Natural killer cell (primary cell): ENCODE data around the gene KSR2. TPM values are rescaled to one million over a fixed set of nuclear protein-coding genes. Genes with fewer than 3 reads are reported as not detected.
"Not testable (repeated sequence)": the region's sequence is repeated elsewhere in the genome, so short reads cannot be mapped to it uniquely, and the experiment has no call there.

Experiments used
- ATAC-seq, 3 donors: fragments of 150-1000 bp in 2 of 3; fragments of 200-7000 bp in 1 of 3; cut with Tn5 transposase; 1 replicate in 1 of 3; 2 replicates in 2 of 3; pipeline ENCODE4 v1.10.0; 2021; ENCODE audit warnings: mild to moderate bottlenecking in 2 of 3, moderate library complexity in 2 of 3
- DNase-seq, 2 donors: peaks; one replicate each; pipeline versions ENCODE4 v3.0.0 to v3.0.0-alpha.2; 2013 to 2021; ENCODE audit warnings: mixed read lengths in 1 of 2
- H3K27ac ChIP-seq: one replicate; pipeline ENCODE4 v1.5.1; 2013; ENCODE audit warnings: mild to moderate bottlenecking, low read length
- H3K27me3 ChIP-seq: one replicate; pipeline ENCODE4 v1.6.1; 2013; ENCODE audit warnings: low read length; ENCODE audit not compliant: control insufficient read depth, insufficient read depth
- H3K36me3 ChIP-seq: one replicate; pipeline ENCODE4 v1.6.1; 2013; ENCODE audit warnings: low read length; ENCODE audit not compliant: control insufficient read depth, insufficient read depth
- H3K4me1 ChIP-seq: one replicate; pipeline ENCODE4 v1.6.1; 2013; ENCODE audit warnings: low read length; ENCODE audit not compliant: control insufficient read depth, insufficient read depth
- H3K4me3 ChIP-seq: one replicate; pipeline ENCODE4 v1.5.1; 2013; ENCODE audit warnings: low read length
- H3K9me3 ChIP-seq: one replicate; pipeline ENCODE4 v1.6.1; 2013; ENCODE audit warnings: low read length; ENCODE audit not compliant: control insufficient read depth, insufficient read depth
- H3K27ac Mint-ChIP-seq, 2 donors: one replicate each; pipeline ENCODE4 v1.8.0; 2022; ENCODE audit warnings: mild to moderate bottlenecking in 2 of 2, mixed read lengths in 2 of 2, moderate library complexity in 1 of 2
- H3K27me3 Mint-ChIP-seq, 2 donors: one replicate each; pipeline ENCODE4 v1.8.0; 2022; ENCODE audit warnings: low read depth in 2 of 2, mixed read lengths in 2 of 2
- H3K36me3 Mint-ChIP-seq: one replicate; pipeline ENCODE4 v1.8.0; 2022; ENCODE audit warnings: mixed read lengths
- H3K4me1 Mint-ChIP-seq, 2 donors: one replicate each; pipeline ENCODE4 v1.8.0; 2022; ENCODE audit warnings: mixed read lengths in 2 of 2
- H3K4me3 Mint-ChIP-seq: one replicate; pipeline ENCODE4 v1.8.0; 2022; ENCODE audit warnings: mild to moderate bottlenecking, moderate library complexity, mixed read lengths
- H3K9me3 Mint-ChIP-seq, 2 donors: one replicate each; pipeline ENCODE4 v1.8.0; 2022; ENCODE audit warnings: mixed read lengths in 2 of 2
- WGBS: methylation state at CpG from one replicate; pipeline ENCODE4 v1.1.7; 2013; ENCODE audit warnings: missing lambda C conversion rate; ENCODE audit not compliant: insufficient coverage; 5-methylcytosine and 5-hydroxymethylcytosine counted together
- intact Hi-C: fragments of 100-400 bp; cut with micrococcal nuclease; formaldehyde crosslinking; loops from one replicate; pipeline ENCODE4 v1.14.2; 2022
- total RNA-seq, 4 donors: library from RNA; stranded (reverse); fragments of 120-200 nt in 1 of 4; gene quantifications; one replicate each; pipeline versions ENCODE4 v1.2.3 to v1.2.4, GENCODE V29; 2013 to 2022
- TF ChIP-seq, protein P1 (sequence below): fragments of 200-600 bp; IDR thresholded peaks from one replicate; pipeline ENCODE4 v1.8.0; 2022; ENCODE audit warnings: antibody characterized with exemption

The KSR2 gene
- total RNA-seq, 3 donors from 2014 or later (not counting 1 experiment from before 2014, with no cell fraction given), result not detected

DNA sequence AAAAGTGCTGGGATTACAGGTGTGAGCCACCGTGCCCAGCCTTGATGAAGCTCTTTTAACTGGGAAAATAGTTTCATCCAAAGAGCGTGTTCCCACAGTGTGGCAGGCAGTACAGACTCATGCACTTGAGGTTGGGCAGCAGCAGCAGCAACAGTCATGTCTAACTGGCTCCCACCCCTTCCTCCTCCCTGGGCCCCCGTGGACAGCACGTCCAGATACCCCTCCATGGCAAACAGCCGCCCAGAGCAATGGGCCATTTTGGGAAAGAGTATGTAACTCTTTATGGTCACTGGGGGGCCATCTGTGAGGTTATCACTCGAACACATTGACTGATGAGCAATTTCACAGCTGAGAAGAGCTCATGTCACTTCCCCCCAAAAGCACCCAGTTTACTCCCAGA, 328.3 kb downstream of the KSR2 start:
- Mint-ChIP-seq H3K9me3 (peaks cover 2 to 3% of the 10 kb centered on the region in 2 donors), H3K27me3 (peaks cover 0 to 9% of the 10 kb centered on the region in 2 donors), H3K4me1 (no peaks in the 10 kb centered on the region), H3K27ac (no peak overlapping the region), H3K36me3 (no peaks in the 10 kb centered on the region), H3K4me3 (no peak overlapping the region)
- no peaks in the 10 kb centered on the region for H3K9me3 ChIP-seq
- H3K4me1 ChIP-seq, result no peaks in the 10 kb centered on the region
- TF ChIP-seq, protein P1, sequence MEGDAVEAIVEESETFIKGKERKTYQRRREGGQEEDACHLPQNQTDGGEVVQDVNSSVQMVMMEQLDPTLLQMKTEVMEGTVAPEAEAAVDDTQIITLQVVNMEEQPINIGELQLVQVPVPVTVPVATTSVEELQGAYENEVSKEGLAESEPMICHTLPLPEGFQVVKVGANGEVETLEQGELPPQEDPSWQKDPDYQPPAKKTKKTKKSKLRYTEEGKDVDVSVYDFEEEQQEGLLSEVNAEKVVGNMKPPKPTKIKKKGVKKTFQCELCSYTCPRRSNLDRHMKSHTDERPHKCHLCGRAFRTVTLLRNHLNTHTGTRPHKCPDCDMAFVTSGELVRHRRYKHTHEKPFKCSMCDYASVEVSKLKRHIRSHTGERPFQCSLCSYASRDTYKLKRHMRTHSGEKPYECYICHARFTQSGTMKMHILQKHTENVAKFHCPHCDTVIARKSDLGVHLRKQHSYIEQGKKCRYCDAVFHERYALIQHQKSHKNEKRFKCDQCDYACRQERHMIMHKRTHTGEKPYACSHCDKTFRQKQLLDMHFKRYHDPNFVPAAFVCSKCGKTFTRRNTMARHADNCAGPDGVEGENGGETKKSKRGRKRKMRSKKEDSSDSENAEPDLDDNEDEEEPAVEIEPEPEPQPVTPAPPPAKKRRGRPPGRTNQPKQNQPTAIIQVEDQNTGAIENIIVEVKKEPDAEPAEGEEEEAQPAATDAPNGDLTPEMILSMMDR, result no peak
- DNase-seq (no peak), ATAC-seq (no peak)
- no peak overlapping the region for H3K4me3 ChIP-seq
- WGBS, result 83% methylated on average over 3 of the region's 6 CpGs
- intact Hi-C loops, result no loop called here
- H3K36me3 ChIP-seq, result no peaks in the 10 kb centered on the region
- H3K27me3 ChIP-seq, result no peaks in the 10 kb centered on the region
- no peak overlapping the region for H3K27ac ChIP-seq

DNA sequence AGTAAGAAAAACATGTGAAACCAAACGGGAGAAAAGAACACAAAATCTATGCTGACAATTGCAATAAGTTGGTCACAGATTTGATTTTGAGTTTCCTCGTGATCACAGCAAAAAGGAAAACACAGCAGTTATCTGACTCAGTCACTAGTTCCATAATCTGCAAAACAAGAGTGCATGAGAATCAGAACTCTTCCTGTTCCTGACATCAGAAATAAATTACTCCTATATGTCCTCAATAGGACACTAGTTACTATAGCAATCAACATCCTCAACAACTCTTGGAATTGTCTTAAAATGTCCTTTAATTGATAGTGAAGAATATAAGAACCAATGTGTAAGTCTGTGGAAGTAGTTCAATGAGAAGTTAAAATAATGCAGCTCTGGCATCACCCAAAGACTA, 339.3 kb downstream of the KSR2 start:
- Histone ChIP-seq H3K27ac (no peak overlapping the region), H3K36me3 (no peaks in the 10 kb centered on the region), H3K4me1 (no peaks in the 10 kb centered on the region), H3K9me3 (no peaks in the 10 kb centered on the region), H3K4me3 (no peak overlapping the region), H3K27me3 (no peaks in the 10 kb centered on the region)
- TF ChIP-seq, protein P1, result no peak
- WGBS, result 11% methylated on average over 2 of the region's 2 CpGs
- Mint-ChIP-seq H3K36me3 (no peaks in the 10 kb centered on the region), H3K9me3 (peaks cover 2 to 8% of the 10 kb centered on the region in 2 donors), H3K4me3 (no peak overlapping the region), H3K27me3 (peaks cover 0 to 8% of the 10 kb centered on the region in 2 donors), H3K27ac (no peak overlapping the region), H3K4me1 (no peaks in the 10 kb centered on the region)
- DNase-seq (no peak), ATAC-seq (no peak)
- intact Hi-C loops, result no loop called here

DNA sequence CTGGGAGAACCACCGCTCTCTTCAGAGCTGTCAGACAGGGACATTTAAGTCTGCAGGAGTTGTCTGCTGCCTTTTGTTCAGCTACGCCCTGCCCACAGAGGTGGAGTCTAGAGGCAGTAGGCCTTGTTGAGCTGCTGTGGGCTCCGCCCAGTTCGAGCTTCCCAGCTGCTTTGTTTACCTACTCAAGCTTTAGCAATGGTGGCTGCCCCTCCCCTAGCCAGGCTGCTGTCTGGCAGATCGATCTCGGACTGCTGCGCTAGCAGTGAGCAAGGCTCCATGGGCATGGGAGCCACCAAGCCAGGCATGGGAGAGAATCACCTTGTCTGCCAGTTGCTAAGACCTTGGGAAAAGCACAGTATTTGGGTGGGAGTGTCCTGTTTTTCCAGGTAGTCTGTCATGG, 340.1 kb downstream of the KSR2 start:
- H3K4me3 ChIP-seq, ATAC-seq, intact Hi-C loops, H3K4me1 ChIP-seq, H3K9me3 Mint-ChIP-seq, H3K4me3 Mint-ChIP-seq, H3K4me1 Mint-ChIP-seq, H3K27ac ChIP-seq, H3K27me3 ChIP-seq, H3K27ac Mint-ChIP-seq, H3K9me3 ChIP-seq, DNase-seq, H3K27me3 Mint-ChIP-seq, H3K36me3 ChIP-seq, H3K36me3 Mint-ChIP-seq: not testable (repeated sequence)
- WGBS, result 79% methylated on average over 7 of the region's 7 CpGs

DNA sequence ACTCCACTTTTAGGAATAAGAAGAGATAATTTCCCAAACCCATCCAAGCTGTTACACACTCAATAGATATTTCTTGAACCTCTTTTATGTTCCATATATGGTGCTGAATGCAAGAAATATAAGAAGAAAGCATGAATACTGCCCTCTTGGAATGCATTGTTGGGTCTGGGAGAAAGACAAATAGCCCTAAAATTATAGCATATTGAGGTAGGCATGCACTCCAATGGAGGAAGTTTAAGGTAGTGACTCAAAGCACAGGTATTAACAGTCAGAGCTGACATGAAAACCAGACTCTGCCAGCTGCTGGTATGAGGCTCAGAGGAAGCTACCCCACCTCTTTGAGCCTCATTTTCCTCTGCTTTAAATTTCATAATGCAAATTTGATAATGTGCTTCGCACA, 346.0 kb downstream of the KSR2 start:
- Mint-ChIP-seq H3K27ac (no peak overlapping the region), H3K4me3 (no peak overlapping the region)

More for the DNA sequence above, 346.0 kb downstream of the KSR2 start:
- Histone ChIP-seq H3K9me3 (no peaks in the 10 kb centered on the region), H3K4me1 (no peaks in the 10 kb centered on the region), H3K36me3 (no peaks in the 10 kb centered on the region), H3K27me3 (no peaks in the 10 kb centered on the region), H3K4me3 (no peak overlapping the region), H3K27ac (no peak overlapping the region)
- Mint-ChIP-seq H3K27me3 (no peaks in the 10 kb centered on the region), H3K4me1 (no peaks in the 10 kb centered on the region), H3K36me3 (no peaks in the 10 kb centered on the region), H3K9me3 (peaks cover 0 to under 1% of the 10 kb centered on the region in 2 donors)
- TF ChIP-seq, protein P1, result no peak
- DNase-seq (no peak), ATAC-seq (no peak)
- intact Hi-C loops, result no loop called here
- WGBS, result 83% methylated on average over 1 of the region's 1 CpG
